ENCODE measurements around the gene DNAI1.

Gene DNAI1

GRCh38 chr9:34450644-34451043 lies 8.0 kb upstream of the DNAI1 start:
- no peak for TF ChIP-seq PATZ1 (CRISPR knock-in tag; IDR thresholded peaks at IDR 0.05; ENCODE audit: borderline replicate concordance)
- TF ChIP-seq ARNTL (CRISPR knock-in tag; IDR thresholded peaks at IDR 0.05; ENCODE audit: borderline replicate concordance, low read depth) = no peak
- no peak for TF ChIP-seq TSHZ2 (CRISPR knock-in tag; IDR thresholded peaks at IDR 0.05)
- no peak for ATAC-seq

- ATAC-seq = no peak
- TF ChIP-seq BACH2 (CRISPR knock-in tag; IDR thresholded peaks at IDR 0.05; ENCODE audit: borderline replicate concordance) = no peak
- TF ChIP-seq ZNF565 (CRISPR knock-in tag; conservative IDR thresholded peaks at IDR 0.05; ENCODE audit: low read depth) = no peak
- TF ChIP-seq ZFP30 (CRISPR knock-in tag; IDR thresholded peaks at IDR 0.05) = no peak
- no peak for TF ChIP-seq ZNF70 (CRISPR knock-in tag; IDR thresholded peaks at IDR 0.05)
Observed at GRCh38 chr9:34451135-34451534, 7.5 kb upstream of the DNAI1 start.

- no peak; the same call in 2 of the 3 replicates for ATAC-seq
- TF ChIP-seq POU6F1 (CRISPR knock-in tag; IDR thresholded peaks at IDR 0.05; ENCODE audit: borderline replicate concordance, low read depth) = no peak
- no peak for TF ChIP-seq CSRNP3 (CRISPR knock-in tag; IDR thresholded peaks at IDR 0.05)
- no peak for TF ChIP-seq CREB5 (CRISPR knock-in tag; IDR thresholded peaks at IDR 0.05; ENCODE audit: low read depth)
- TF ChIP-seq PATZ1 (CRISPR knock-in tag; IDR thresholded peaks at IDR 0.05; ENCODE audit: borderline replicate concordance) = no peak
- no peak for TF ChIP-seq OSR1 (CRISPR knock-in tag; IDR thresholded peaks at IDR 0.05)
- no peak for TF ChIP-seq BACH2 (CRISPR knock-in tag; IDR thresholded peaks at IDR 0.05; ENCODE audit: borderline replicate concordance)
- TF ChIP-seq ZNF8 (CRISPR knock-in tag; IDR thresholded peaks at IDR 0.05) = no peak
- TF ChIP-seq SNAI2 (CRISPR knock-in tag; IDR thresholded peaks at IDR 0.05) = no peak
- TF ChIP-seq TOX (CRISPR knock-in tag; IDR thresholded peaks at IDR 0.05; ENCODE audit: borderline replicate concordance) = no peak
- no peak for TF ChIP-seq ZFP30 (CRISPR knock-in tag; IDR thresholded peaks at IDR 0.05)
- no peak for TF ChIP-seq RARB (CRISPR knock-in tag; IDR thresholded peaks at IDR 0.05)
- TF ChIP-seq GLIS3 (CRISPR knock-in tag; IDR thresholded peaks at IDR 0.05) = no peak
- TF ChIP-seq ZNF565 (CRISPR knock-in tag; conservative IDR thresholded peaks at IDR 0.05; ENCODE audit: low read depth) = no peak
- TF ChIP-seq ZFP3 (CRISPR knock-in tag; IDR thresholded peaks at IDR 0.05) = no peak
- TF ChIP-seq ARNTL (CRISPR knock-in tag; IDR thresholded peaks at IDR 0.05; ENCODE audit: borderline replicate concordance, low read depth) = no peak
- TF ChIP-seq TSHZ2 (CRISPR knock-in tag; IDR thresholded peaks at IDR 0.05) = no peak
- no peak for TF ChIP-seq PPARA (CRISPR knock-in tag; IDR thresholded peaks at IDR 0.05; ENCODE audit: borderline replicate concordance)
- TF ChIP-seq ESRRG (CRISPR knock-in tag; IDR thresholded peaks at IDR 0.05) = no peak
Observed at GRCh38 chr9:34451545-34451944, 7.1 kb upstream of the DNAI1 start.

Measured in SK-N-SH treated with all-trans-retinoic acid at 6 μM for 48 hours (cell line).